ENCODE data around the gene TOB2.

DNA sequence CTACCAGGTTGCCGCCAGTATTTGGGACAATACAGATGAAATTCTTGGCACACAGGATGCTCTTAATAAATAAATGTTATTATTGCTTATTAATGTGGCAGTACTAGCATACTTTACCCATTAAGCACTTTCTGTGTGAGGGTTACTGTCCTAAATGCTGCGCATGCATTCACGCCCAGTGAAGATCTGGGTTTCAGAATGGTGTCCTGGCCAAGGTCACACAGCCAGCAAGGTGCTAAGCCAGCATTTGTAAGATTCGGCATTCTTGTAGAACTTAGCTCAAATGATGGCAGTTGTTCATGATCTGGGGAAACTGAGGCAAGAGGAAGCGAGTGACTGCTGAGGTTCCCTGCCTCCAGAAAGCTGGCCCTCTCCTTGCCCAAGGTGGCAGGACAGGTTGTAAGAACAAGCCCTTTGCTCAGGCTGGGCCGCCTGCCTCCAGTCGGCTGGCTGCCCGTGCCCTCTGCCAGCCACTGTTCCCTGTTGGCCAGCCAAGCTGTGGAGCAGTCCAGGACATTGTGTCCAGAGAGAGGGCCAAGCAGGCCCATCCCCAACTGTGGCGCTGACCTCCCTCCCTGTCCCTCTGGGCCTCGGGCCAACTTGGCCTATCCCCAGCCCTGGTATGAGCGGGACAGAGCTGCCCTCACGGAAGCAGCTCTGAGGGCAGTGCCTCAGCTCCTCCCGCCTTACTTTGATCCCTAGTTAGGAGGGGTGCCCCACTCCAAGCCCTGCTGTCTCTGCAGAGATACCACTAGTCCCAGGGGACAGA is 28.8 kb downstream of the TOB2 start:
- TF ChIP-seq, protein P1, sequence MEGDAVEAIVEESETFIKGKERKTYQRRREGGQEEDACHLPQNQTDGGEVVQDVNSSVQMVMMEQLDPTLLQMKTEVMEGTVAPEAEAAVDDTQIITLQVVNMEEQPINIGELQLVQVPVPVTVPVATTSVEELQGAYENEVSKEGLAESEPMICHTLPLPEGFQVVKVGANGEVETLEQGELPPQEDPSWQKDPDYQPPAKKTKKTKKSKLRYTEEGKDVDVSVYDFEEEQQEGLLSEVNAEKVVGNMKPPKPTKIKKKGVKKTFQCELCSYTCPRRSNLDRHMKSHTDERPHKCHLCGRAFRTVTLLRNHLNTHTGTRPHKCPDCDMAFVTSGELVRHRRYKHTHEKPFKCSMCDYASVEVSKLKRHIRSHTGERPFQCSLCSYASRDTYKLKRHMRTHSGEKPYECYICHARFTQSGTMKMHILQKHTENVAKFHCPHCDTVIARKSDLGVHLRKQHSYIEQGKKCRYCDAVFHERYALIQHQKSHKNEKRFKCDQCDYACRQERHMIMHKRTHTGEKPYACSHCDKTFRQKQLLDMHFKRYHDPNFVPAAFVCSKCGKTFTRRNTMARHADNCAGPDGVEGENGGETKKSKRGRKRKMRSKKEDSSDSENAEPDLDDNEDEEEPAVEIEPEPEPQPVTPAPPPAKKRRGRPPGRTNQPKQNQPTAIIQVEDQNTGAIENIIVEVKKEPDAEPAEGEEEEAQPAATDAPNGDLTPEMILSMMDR (IDR thresholded peaks at IDR 0.05), result no peak
- TF ChIP-seq POLR2AphosphoS5 (IDR thresholded peaks at IDR 0.05) (peak; percentile 89 to 95 (median 93)), POLR2A (IDR thresholded peaks at IDR 0.05) (peak; percentile 21 to 37)
